HepG2 (cell line): ENCODE data around the gene MGLL. TPM values are rescaled to one million over a fixed set of nuclear protein-coding genes. Genes with fewer than 3 reads are reported as not detected.

Experiments used
- ATAC-seq: fragments of 200-7000 bp; cut with Tn5 transposase; 3 replicates; pipeline ENCODE4 v1.9.1; 2020; ENCODE audit warnings: mild to moderate bottlenecking, moderate library complexity
- BruUV-seq: library from RNA; stranded (reverse); fragments of 400-500 nt; replicated peaks from 2 replicates; lab custom pipeline; 2021; lab: Mats Ljungman, UMichigan
- CTCF ChIA-PET: fragments of 300-600 bp; formaldehyde crosslinking; extraction: SDS; loops from one replicate; lab custom pipeline; 2021; ENCODE audit warnings: low total read pairs, inconsistent platforms, low intra/inter-chr PET ratio; lab: Yijun Ruan, JAX
- POLR2A ChIA-PET: fragments of 350-600 bp; sonication (Branson Sonifier 250); formaldehyde crosslinking; loops from one replicate; lab custom pipeline; 2020; ENCODE audit warnings: antibody characterized with exemption, inconsistent platforms; lab: Yijun Ruan, JAX
- DNase-seq: peaks from one replicate; pipeline ENCODE4 v3.0.0-alpha.2; 2015; ENCODE audit warnings: low spot score
- FAIRE-seq: peaks from 3 replicates; lab custom pipeline; 2011; peaks lifted over from hg19 to GRCh38; lab: Jason Lieb, UNC
- H2AFZ ChIP-seq: one replicate; pipeline ENCODE4 v1.6.1; 2011; ENCODE audit warnings: low read length, inconsistent platforms
- H3K27ac ChIP-seq: fragments of 300-600 bp; 3 replicates; pipeline ENCODE4 v1.8.0; 2011; ENCODE audit warnings: mixed run types, mild to moderate bottlenecking, mixed read lengths, low read length, inconsistent platforms; ENCODE audit not compliant: insufficient read depth; ENCODE audit errors: extremely low read length
- H3K27me3 ChIP-seq, 2 experiments: fragments of 200-600 bp in 1 of 2; 2 replicates in 1 of 2; 3 replicates in 1 of 2; pipeline versions ENCODE4 v1.6.0 to v1.8.0; 2011; ENCODE audit warnings: low read length in 2 of 2, mild to moderate bottlenecking in 2 of 2, moderate library complexity in 2 of 2, inconsistent platforms in 1 of 2; ENCODE audit not compliant: insufficient read depth in 2 of 2, control insufficient read depth in 1 of 2
- H3K36me3 ChIP-seq, 2 experiments: fragments of 200-600 bp in 1 of 2; replicated peaks in 1 of 2; 2 replicates in 1 of 2; 3 replicates in 1 of 2; pipeline versions ENCODE4 v1.5.1 to v1.8.0; 2011; ENCODE audit warnings: low read length in 2 of 2, inconsistent platforms in 1 of 2; ENCODE audit not compliant: insufficient read depth in 2 of 2, control insufficient read depth in 1 of 2
- H3K4me1 ChIP-seq: 2 replicates; pipeline ENCODE4 v1.5.1; 2012; ENCODE audit warnings: low read length, inconsistent platforms; ENCODE audit not compliant: insufficient read depth
- H3K4me2 ChIP-seq: 2 replicates; pipeline ENCODE4 v1.6.0; 2011; ENCODE audit warnings: low read depth, low read length, inconsistent platforms
- H3K4me3 ChIP-seq, 3 experiments: fragments of 200-600 bp in 1 of 3; sonication (generic), shearing (Covaris generic) in 1 of 3; replicated peaks in 1 of 3; 2 replicates each; pipeline ENCODE4 v1.5.1; 2011 to 2016; ENCODE audit warnings: low read length in 3 of 3, inconsistent platforms in 2 of 3, low read depth in 2 of 3, mild to moderate bottlenecking in 2 of 3, control low read depth in 1 of 3, mixed read lengths in 1 of 3; ENCODE audit not compliant: insufficient read depth in 1 of 3
- H3K79me2 ChIP-seq: one replicate; pipeline ENCODE4 v1.6.1; 2011; ENCODE audit warnings: low read length, inconsistent platforms; ENCODE audit not compliant: insufficient read depth
- H3K9ac ChIP-seq: 2 replicates; pipeline ENCODE4 v1.6.0; 2011; ENCODE audit warnings: mild to moderate bottlenecking, low read depth, low read length, inconsistent platforms; ENCODE audit not compliant: insufficient read depth
- H3K9me3 ChIP-seq: 2 replicates; pipeline ENCODE4 v1.5.1; 2012; ENCODE audit warnings: mild to moderate bottlenecking, low read length
- H4K20me1 ChIP-seq: 2 replicates; pipeline ENCODE4 v1.6.0; 2011; ENCODE audit warnings: inconsistent platforms, mild to moderate bottlenecking, low read length, moderate library complexity; ENCODE audit not compliant: insufficient read depth
- AKAP8 ChIP-seq: sonication (generic); formaldehyde crosslinking; IDR thresholded peaks from 2 replicates; pipeline ENCODE4 v1.5.1; 2020; ENCODE audit warnings: mild to moderate bottlenecking, missing genetic modification reagents
- ARID3A ChIP-seq: IDR thresholded peaks from 2 replicates; pipeline ENCODE4 v1.6.1; 2012; ENCODE audit warnings: low read depth, low read length, improper control_type of control experiment
- DR1 ChIP-seq: sonication (generic); formaldehyde crosslinking; IDR thresholded peaks from 2 replicates; pipeline ENCODE4 v1.8.0; 2021; ENCODE audit warnings: mild to moderate bottlenecking, missing genetic modification reagents, inconsistent platforms
- GLMP ChIP-seq: sonication (generic); formaldehyde crosslinking; IDR thresholded peaks from 2 replicates; pipeline ENCODE4 v1.9.0; 2021; ENCODE audit warnings: missing genetic modification reagents, mild to moderate bottlenecking, borderline replicate concordance
- KDM1A ChIP-seq: IDR thresholded peaks from 2 replicates; pipeline ENCODE4 v1.6.1; 2016; ENCODE audit warnings: missing compliant biosample characterization
- KLF9 ChIP-seq: IDR thresholded peaks from 2 replicates; pipeline ENCODE4 v1.6.1; 2016; ENCODE audit warnings: low read depth
- MEIS1 ChIP-seq: sonication (generic); formaldehyde crosslinking; IDR thresholded peaks from 2 replicates; pipeline ENCODE4 v1.9.0; 2021; ENCODE audit warnings: mild to moderate bottlenecking, missing genetic modification reagents, moderate library complexity, borderline replicate concordance
- MTF2 ChIP-seq: sonication (generic); formaldehyde crosslinking; IDR thresholded peaks from 2 replicates; pipeline ENCODE4 v1.5.0; 2020; ENCODE audit warnings: missing genetic modification reagents, borderline replicate concordance
- PPARG ChIP-seq: conservative IDR thresholded peaks from 2 replicates; pipeline ENCODE4 v1.6.1; 2016; ENCODE audit warnings: missing biosample characterization, missing genetic modification reagents
- PRPF4 ChIP-seq: fragments of 200-400 bp; formaldehyde crosslinking; IDR thresholded peaks from 2 replicates; pipeline ENCODE4 v1.6.1; 2016; ENCODE audit warnings: low read length, low read depth; ENCODE audit not compliant: poor library complexity, severe bottlenecking
- REPIN1 ChIP-seq: sonication (generic); formaldehyde crosslinking; IDR thresholded peaks from 2 replicates; pipeline ENCODE4 v1.8.0; 2022; ENCODE audit warnings: missing genetic modification reagents, low read depth, mild to moderate bottlenecking, borderline replicate concordance
- SYNCRIP ChIP-seq: fragments of 200-400 bp; formaldehyde crosslinking; IDR thresholded peaks from 2 replicates; pipeline ENCODE4 v1.6.1; 2018; ENCODE audit warnings: mild to moderate bottlenecking, low read depth, low read length; ENCODE audit not compliant: insufficient read depth
- TRIM24 ChIP-seq: sonication (generic); formaldehyde crosslinking; IDR thresholded peaks from 2 replicates; pipeline ENCODE4 v1.8.0; 2022; ENCODE audit warnings: mild to moderate bottlenecking, missing genetic modification reagents
- ZNF547 ChIP-seq: sonication (generic); formaldehyde crosslinking; IDR thresholded peaks from 2 replicates; pipeline ENCODE4 v1.5.1; 2020; ENCODE audit warnings: mild to moderate bottlenecking, missing genetic modification reagents
- ZNF569 ChIP-seq: sonication (generic); formaldehyde crosslinking; IDR thresholded peaks from 2 replicates; pipeline ENCODE4 v1.5.0; 2020; ENCODE audit warnings: mild to moderate bottlenecking, missing genetic modification reagents, moderate library complexity, borderline replicate concordance
- ZNF577 ChIP-seq: sonication (generic); formaldehyde crosslinking; IDR thresholded peaks from 2 replicates; pipeline ENCODE4 v1.4.0; 2020; ENCODE audit warnings: mild to moderate bottlenecking, low read depth, missing genetic modification reagents, borderline replicate concordance
- ZNF772 ChIP-seq: sonication (generic); formaldehyde crosslinking; IDR thresholded peaks from 2 replicates; pipeline ENCODE4 v1.5.0; 2020; ENCODE audit warnings: mild to moderate bottlenecking, missing genetic modification reagents
- WGBS: methylation state at CpG from one replicate; pipeline ENCODE4 v1.1.6; 2017; ENCODE audit warnings: low lambda C conversion rate; 5-methylcytosine and 5-hydroxymethylcytosine counted together
- in situ Hi-C: cut with HindIII; loops from 2 replicates; pipeline ENCODE4 v1.10.0; 2017; ENCODE audit warnings: low pct_unique_long_range_greater_than_20kb; ENCODE audit not compliant: extremely low pct_ligation_motif_present
- intact Hi-C: fragments of 100-400 bp; cut with micrococcal nuclease; formaldehyde crosslinking; loops from one replicate; pipeline ENCODE4 v1.10.0; 2022; ENCODE audit not compliant: unreplicated experiment
- polyA plus RNA-seq, 8 experiments: library from polyadenylated mRNA; depleted of rRNA in 3 of 8; stranded (reverse) in 7 of 8; unstranded in 1 of 8; fragments of >200 nt; fragmentation: Illumina TruSeq in 4 of 8; extraction: Trizol in 4 of 8; gene quantifications; 2 replicates each; pipeline versions ENCODE4 v1.2.1 to v1.2.3, GENCODE V29; 2011 to 2016; ENCODE audit warnings: low read depth in 4 of 8, missing spikeins in 1 of 8, mixed read lengths in 1 of 8; ENCODE audit not compliant: insufficient read depth in 1 of 8
- total RNA-seq, 5 experiments: library from RNA; depleted of rRNA; stranded (reverse); fragments of >200 nt; fragmentation: Illumina TruSeq; extraction: Trizol; gene quantifications; 2 replicates each; pipeline ENCODE4 v1.2.3, GENCODE V29; 2016; ENCODE audit warnings: low read depth in 1 of 5

The MGLL gene
- total and polyA plus RNA-seq, 2 of the 13 experiments (the other 11 are each of a cell fraction or from before 2014, with no cell fraction given) = not detected

GRCh38 chr3:127814325-127814781, 8.0 kb downstream of the MGLL start:
- H3K27ac ChIP-seq = no peak overlapping the region
- DNase-seq (no peak), ATAC-seq (no peak), FAIRE-seq (no peak)
- ChIA-PET CTCF (no interaction called here), POLR2A (no interaction called here)
- in situ Hi-C loops = loop anchor here (10.0 kb wide), 1 partner anchor 240 kb away; no protein-coding TSS in a partner anchor
- H3K9me3 ChIP-seq = no peaks in the 10 kb centered on the region
- TF ChIP-seq KDM1A (CRISPR knock-in tag) = no peak
- TF ChIP-seq PPARG (CRISPR knock-in tag) = 0 out of 2 replicates have a peak, but pooled peaks have one; percentile 10
- no peak overlapping the region for H3K4me2 ChIP-seq
- 0% methylated on average over 2 of the region's 2 CpGs for WGBS
- H3K4me3 ChIP-seq = no peak overlapping the region
- no peaks in the 10 kb centered on the region for H4K20me1 ChIP-seq
- no peaks in the 10 kb centered on the region for H3K79me2 ChIP-seq
- H3K4me1 ChIP-seq = peaks cover 10% of the 10 kb centered on the region; the same call in 1 of the 2 replicates
- BruUV-seq = no TSS peak
- H3K36me3 ChIP-seq = no peaks in the 10 kb centered on the region
- H3K9ac ChIP-seq = no peak overlapping the region
- intact Hi-C loops = no loop called here
- H3K27me3 ChIP-seq = peaks cover 0 to 16% of the 10 kb centered on the region in 2 experiments; a peak in 1 of 5 replicates
- no peak overlapping the region for H2AFZ ChIP-seq

- Histone ChIP-seq H4K20me1 (no peaks in the 10 kb centered on the region), H3K9me3 (no peaks in the 10 kb centered on the region), H2AFZ (no peak overlapping the region), H3K9ac (no peak overlapping the region), H3K4me2 (no peak overlapping the region), H3K27ac (no peak overlapping the region), H3K4me3 (no peak overlapping the region), H3K27me3 (0 out of 5 replicates have a peak, but pooled peaks cover 0 to 10% of the 10 kb centered on the region in 2 experiments), H3K36me3 (no peaks in the 10 kb centered on the region), H3K4me1 (peaks cover 10% of the 10 kb centered on the region; the same call in 1 of the 2 replicates), H3K79me2 (no peaks in the 10 kb centered on the region)
- in situ Hi-C loops (loop anchor here (10.0 kb wide), 1 partner anchor 237 kb away; no protein-coding TSS in a partner anchor), intact Hi-C loops (no loop called here)
- DNase-seq (no peak), ATAC-seq (no peak), FAIRE-seq (no peak)
- ChIA-PET POLR2A (no interaction called here), CTCF (no interaction called here)
- no TSS peak for BruUV-seq
- TF ChIP-seq ZNF772 (CRISPR knock-in tag) = no peak
- TF ChIP-seq TRIM24 (CRISPR knock-in tag) = no peak
- no peak for TF ChIP-seq SYNCRIP
- TF ChIP-seq GLMP (CRISPR knock-in tag) = no peak
- no peak for TF ChIP-seq MTF2 (CRISPR knock-in tag)
- no peak for TF ChIP-seq KLF9 (CRISPR knock-in tag)
- TF ChIP-seq ZNF547 (CRISPR knock-in tag) = no peak
- TF ChIP-seq ARID3A = no peak
- no peak for TF ChIP-seq ZNF569 (CRISPR knock-in tag)
- TF ChIP-seq PRPF4 = no peak
- no peak for TF ChIP-seq REPIN1 (CRISPR knock-in tag)
- TF ChIP-seq ZNF577 (CRISPR knock-in tag) = no peak
- TF ChIP-seq MEIS1 (CRISPR knock-in tag) = no peak
- TF ChIP-seq DR1 (CRISPR knock-in tag) = no peak
- TF ChIP-seq AKAP8 (CRISPR knock-in tag) = no peak
These were observed 10.2 kb downstream of the MGLL start for GRCh38 chr3:127812151-127812550.
